MCF 10A (cell line): Measurements from ENCODE around the gene ACSS3. TPM values are rescaled to one million over a fixed set of nuclear protein-coding genes. Genes with fewer than 3 reads are reported as not detected.

Experiments
- BruUV-seq: library from RNA; stranded (reverse); fragments of 400-500 nt; replicated peaks from 2 replicates; lab custom pipeline; 2021; lab: Mats Ljungman, UMichigan
- CTCF ChIA-PET: fragments of 300-600 bp; sonication (Branson Sonifier 250); formaldehyde crosslinking; extraction: SDS; loops from one replicate; lab custom pipeline; 2021; ENCODE audit warnings: antibody characterized with exemption, inconsistent platforms; lab: Yijun Ruan, JAX
- POLR2A ChIA-PET: fragments of 300-600, 350-650 bp; sonication (Branson Sonifier 250); formaldehyde crosslinking; extraction: SDS; loops from one replicate; lab custom pipeline; 2020; ENCODE audit warnings: antibody characterized with exemption, inconsistent platforms; lab: Yijun Ruan, JAX
- DNase-seq: peaks from one replicate; pipeline ENCODE4 v3.0.0-alpha.2; 2018; ENCODE audit not compliant: unreplicated experiment
- H3K27ac Mint-ChIP-seq: one replicate; pipeline ENCODE4 v1.8.0; 2022; ENCODE audit warnings: mild to moderate bottlenecking, low read depth, mixed read lengths; ENCODE audit not compliant: unreplicated experiment
- H3K27me3 Mint-ChIP-seq: one replicate; pipeline ENCODE4 v1.8.0; 2022; ENCODE audit warnings: mixed read lengths; ENCODE audit not compliant: insufficient read depth, unreplicated experiment
- H3K36me3 Mint-ChIP-seq: one replicate; pipeline ENCODE4 v1.8.0; 2022; ENCODE audit warnings: mild to moderate bottlenecking, moderate library complexity, mixed read lengths; ENCODE audit not compliant: insufficient read depth, unreplicated experiment
- H3K4me1 Mint-ChIP-seq: one replicate; pipeline ENCODE4 v1.8.0; 2022; ENCODE audit warnings: mixed read lengths; ENCODE audit not compliant: insufficient read depth, unreplicated experiment
- H3K4me3 Mint-ChIP-seq: one replicate; pipeline ENCODE4 v1.8.0; 2022; ENCODE audit warnings: mild to moderate bottlenecking, moderate library complexity, mixed read lengths; ENCODE audit not compliant: unreplicated experiment
- H3K9me3 Mint-ChIP-seq: one replicate; pipeline ENCODE4 v1.8.0; 2022; ENCODE audit warnings: mixed read lengths; ENCODE audit not compliant: unreplicated experiment
- CTCF ChIP-seq: fragments of 200-600 bp; IDR thresholded peaks from one replicate; pipeline ENCODE4 v1.8.0; 2022; ENCODE audit warnings: antibody characterized with exemption, mild to moderate bottlenecking; ENCODE audit not compliant: unreplicated experiment
- intact Hi-C: fragments of 100-400 bp; cut with micrococcal nuclease; formaldehyde crosslinking; loops from 2 replicates; pipeline ENCODE4 v1.14.1; 2022
- total RNA-seq: library from RNA; stranded (reverse); gene quantifications from 2 replicates; pipeline ENCODE4 v1.2.3, GENCODE V29; 2022

The ACSS3 gene
- total RNA-seq, 1 experiment from 2014 or later = not detected

DNA sequence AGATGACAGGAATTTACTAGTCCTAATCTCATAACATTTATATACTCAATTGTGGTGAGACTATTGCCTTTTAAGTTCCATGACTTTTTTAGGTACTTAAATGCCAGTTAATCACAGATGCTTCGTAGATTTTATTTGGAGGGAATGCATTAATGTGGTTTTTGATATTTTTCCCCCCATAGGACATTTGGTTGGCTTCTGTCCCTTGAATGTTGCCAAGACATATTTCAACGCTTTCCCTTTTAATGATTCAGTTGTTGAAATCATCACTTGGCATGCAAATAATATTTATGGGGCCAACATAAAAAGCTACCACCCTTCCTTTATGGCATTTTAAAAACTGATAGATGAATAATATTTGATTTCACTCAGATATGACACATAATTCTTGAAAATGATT lies 172.1 kb downstream of the ACSS3 start:
- intact Hi-C loops = loop anchor here (10.0 kb wide), 1 partner anchor 105 kb away; no protein-coding TSS in a partner anchor
- POLR2A ChIA-PET = no interaction called here
- TF ChIP-seq CTCF = no peak
- Mint-ChIP-seq H3K4me3 (no peak overlapping the region), H3K4me1 (no peaks in the 10 kb centered on the region), H3K27me3 (peaks cover 62% of the 10 kb centered on the region), H3K36me3 (no peaks in the 10 kb centered on the region), H3K27ac (no peak overlapping the region), H3K9me3 (no peaks in the 10 kb centered on the region)
- no peak for DNase-seq
- CTCF ChIA-PET = interaction anchor here (0.6 kb wide), 1 partner anchor 1716 kb away, joined by 4 read pairs; no protein-coding TSS in a partner anchor
- BruUV-seq = no TSS peak

GRCh38 chr12:81252228-81252627 lies 174.3 kb downstream of the ACSS3 start:
- Mint-ChIP-seq H3K9me3 (no peaks in the 10 kb centered on the region), H3K27me3 (peaks cover 74% of the 10 kb centered on the region), H3K27ac (no peak overlapping the region), H3K4me1 (no peaks in the 10 kb centered on the region), H3K4me3 (no peak overlapping the region), H3K36me3 (no peaks in the 10 kb centered on the region)
- no peak for TF ChIP-seq CTCF
- ChIA-PET CTCF (no interaction called here), POLR2A (no interaction called here)
- DNase-seq = no peak
- intact Hi-C loops = loop anchor here (10.0 kb wide), 1 partner anchor 107 kb away; no protein-coding TSS in a partner anchor
- BruUV-seq = no TSS peak

- CTCF ChIA-PET = no interaction called here
- BruUV-seq = no TSS peak
- H3K4me3 Mint-ChIP-seq = no peak overlapping the region
- no peak for DNase-seq
- H3K36me3 Mint-ChIP-seq = no peaks in the 10 kb centered on the region
- H3K9me3 Mint-ChIP-seq = no peaks in the 10 kb centered on the region
- no peak overlapping the region for H3K27ac Mint-ChIP-seq
- peaks cover 71% of the 10 kb centered on the region for H3K27me3 Mint-ChIP-seq
- POLR2A ChIA-PET = no interaction called here
- intact Hi-C loops = loop anchor here (10.0 kb wide), 1 partner anchor 109 kb away; no protein-coding TSS in a partner anchor
- no peaks in the 10 kb centered on the region for H3K4me1 Mint-ChIP-seq
- no peak for TF ChIP-seq CTCF
Observed at GRCh38 chr12:81253360-81253759, 175.5 kb downstream of the ACSS3 start.

- H3K27ac Mint-ChIP-seq = no peak overlapping the region
- CTCF ChIA-PET = interaction anchor here (0.6 kb wide), 1 partner anchor 842 kb away, joined by 3 read pairs; no protein-coding TSS in a partner anchor
- no peaks in the 10 kb centered on the region for H3K4me1 Mint-ChIP-seq
- POLR2A ChIA-PET = no interaction called here
- no peaks in the 10 kb centered on the region for H3K36me3 Mint-ChIP-seq
- no TSS peak for BruUV-seq
- intact Hi-C loops = loop anchor here (5.0 to 10.0 kb wide), 5 partner anchors 111 to 1058 kb away; no protein-coding TSS in a partner anchor
- H3K27me3 Mint-ChIP-seq = peaks cover 84% of the 10 kb centered on the region
- no peak for TF ChIP-seq CTCF
- H3K9me3 Mint-ChIP-seq = no peaks in the 10 kb centered on the region
- no peak overlapping the region for H3K4me3 Mint-ChIP-seq
- DNase-seq = no peak
Observed at GRCh38 chr12:81255456-81255855, 177.6 kb downstream of the ACSS3 start.
